Lung (tissue), 16 donors: ENCODE data around the gene HERC6. TPM values are rescaled to one million over a fixed set of nuclear protein-coding genes. Genes with fewer than 3 reads are reported as not detected.

Source experiments
- ATAC-seq: fragments of 200-7000 bp; cut with Tn5 transposase; one replicate; pipeline ENCODE4 v1.9.1; 2020; ENCODE audit warnings: moderate number of reproducible peaks; ENCODE audit not compliant: insufficient read depth, low FRiP score
- DNase-seq, 3 donors: peaks; one replicate each; pipeline ENCODE4 v3.0.0-alpha.2; 2013 to 2017
- H3K27ac ChIP-seq, 2 donors: one replicate each; pipeline ENCODE4 v1.5.1; 2013; ENCODE audit warnings: mild to moderate bottlenecking in 2 of 2, moderate library complexity in 2 of 2, control low read depth in 1 of 2, inconsistent platforms in 1 of 2, low read depth in 1 of 2, low read length in 1 of 2
- H3K27me3 ChIP-seq, 3 donors: one replicate each; pipeline ENCODE4 v1.5.1; 2013; ENCODE audit warnings: low read length in 2 of 3; ENCODE audit not compliant: control insufficient read depth in 3 of 3, insufficient read depth in 3 of 3
- H3K36me3 ChIP-seq, 4 donors: one replicate each; pipeline ENCODE4 v1.5.1; 2013; ENCODE audit warnings: low read length in 4 of 4, mild to moderate bottlenecking in 1 of 4, moderate library complexity in 1 of 4; ENCODE audit not compliant: control insufficient read depth in 4 of 4, insufficient read depth in 4 of 4
- H3K4me1 ChIP-seq, 5 donors: one replicate each; pipeline ENCODE4 v1.5.1; 2013; ENCODE audit warnings: low read length in 5 of 5, mild to moderate bottlenecking in 2 of 5, moderate library complexity in 1 of 5; ENCODE audit not compliant: control insufficient read depth in 5 of 5, insufficient read depth in 5 of 5
- H3K4me3 ChIP-seq: one replicate; pipeline ENCODE4 v1.5.1; 2013; ENCODE audit warnings: mild to moderate bottlenecking, control low read depth, moderate library complexity
- H3K9ac ChIP-seq, 2 donors: one replicate each; pipeline ENCODE4 v1.5.1; 2013; ENCODE audit warnings: low read length in 2 of 2, control low read depth in 1 of 2; ENCODE audit not compliant: insufficient read depth in 1 of 2
- H3K9me3 ChIP-seq, 4 donors: one replicate each; pipeline ENCODE4 v1.5.1; 2013; ENCODE audit warnings: low read length in 3 of 4, mild to moderate bottlenecking in 1 of 4, moderate library complexity in 1 of 4; ENCODE audit not compliant: control insufficient read depth in 4 of 4, insufficient read depth in 3 of 4
- CTCF ChIP-seq: IDR thresholded peaks from 2 replicates; pipeline ENCODE4 v1.5.1; 2012; ENCODE audit warnings: mild to moderate bottlenecking; ENCODE audit errors: control extremely low read depth, extremely low read depth
- WGBS, 2 donors: extraction: QIAGEN DNeasy Blood & Tissue Kit; methylation state at CpG; one replicate each; pipeline ENCODE4 v1.1.7; 2013; 5-methylcytosine and 5-hydroxymethylcytosine counted together
- long read RNA-seq, 5 donors: transcript quantifications; one replicate each; lab custom pipeline, GENCODE V29; 2026
- polyA plus RNA-seq, 2 donors: library from polyadenylated mRNA; stranded (reverse); fragments of 200-250 nt; gene quantifications; one replicate each; pipeline ENCODE4 v1.2.1, GENCODE V29; 2013
- total RNA-seq, 2 donors: library from RNA; depleted of rRNA in 1 of 2; stranded (reverse); fragments of >200 nt in 1 of 2; gene quantifications; one replicate each; pipeline ENCODE4 v1.2.1, GENCODE V29; 2014 to 2021
- donor health status: control.
- donor health status: control.
- donor health status: Bipolar disorder and iron deficiency.
- donor health status: healthy.
- donor health status: DM: yes; HTN: yes; CAD: no.

The HERC6 gene
- total RNA-seq, result 10 to 100 TPM; 12.1 to 21.7 TPM
- 1 to 10 TPM; 3.4 to 7.9 TPM for polyA plus RNA-seq
- long read RNA-seq, donor 1, partial matches to known transcripts, result 0 of 1 reads
- long read RNA-seq, donor 1, other reads (novel, unspliced or antisense), result 0 of 1 reads
- long read RNA-seq, donor 2, result 0 reads
- long read RNA-seq, donor 3, partial matches to known transcripts, result 0 of 1 reads
- long read RNA-seq, donor 3, other reads (novel, unspliced or antisense), result 0 of 1 reads
- long read RNA-seq, donor 4, result 0 reads
- long read RNA-seq, donor 5, partial matches to known transcripts, result 5 of 5 reads
- long read RNA-seq, donor 5, other reads (novel, unspliced or antisense), result 0 of 5 reads

DNA sequence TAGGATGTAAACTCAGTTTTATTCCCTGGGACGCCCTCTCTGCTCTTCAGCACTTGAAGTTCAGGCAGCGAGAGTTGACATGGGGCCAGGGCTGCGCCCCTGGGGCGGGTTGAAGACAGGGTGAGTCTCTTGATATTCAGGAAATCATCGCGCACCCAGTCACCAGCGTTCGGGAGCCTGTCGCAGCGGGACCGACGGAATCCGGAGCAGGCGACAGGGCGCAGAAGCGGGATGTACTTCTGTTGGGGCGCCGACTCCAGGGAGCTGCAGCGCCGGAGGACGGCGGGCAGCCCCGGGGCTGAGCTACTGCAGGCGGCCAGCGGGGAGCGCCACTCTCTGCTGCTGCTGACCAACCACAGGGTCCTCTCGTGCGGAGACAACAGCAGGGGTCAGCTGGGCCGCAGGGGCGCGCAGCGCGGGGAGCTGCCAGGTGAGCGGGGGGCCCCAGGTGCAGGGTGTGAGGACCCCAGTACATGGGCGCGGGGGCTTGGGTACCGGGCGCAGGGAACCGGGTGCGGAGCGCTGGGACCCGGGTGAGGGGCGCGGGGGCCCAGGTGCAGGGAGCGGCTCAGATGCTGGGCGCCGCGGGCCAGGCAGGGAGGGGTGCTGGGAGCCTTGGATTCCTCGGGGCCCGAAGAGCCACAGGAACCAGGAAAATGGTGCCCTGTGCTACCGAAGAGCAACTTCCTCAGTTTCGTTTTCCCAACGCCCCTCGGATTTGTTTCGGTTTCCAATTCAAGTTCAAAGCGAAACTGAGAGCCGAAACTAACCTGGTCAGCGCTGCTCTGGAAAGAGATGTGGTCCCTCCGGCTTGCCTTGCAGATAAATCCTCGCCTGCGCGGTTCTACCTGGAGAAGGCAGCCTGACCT lies at the start of gene HERC6:
TSS of gene HERC6 (plus strand) at position 162 of the 869 bp plus-strand sequence. CDS start at position 232, 70 bp downstream.
- WGBS, 2 donors, result 1 to 2% methylated on average over 62 of the region's 62 CpGs
- no peaks in the 10 kb centered on the region for H3K9me3 ChIP-seq
- H3K4me1 ChIP-seq, result peaks cover 0 to 4% (median 0%) of the 10 kb centered on the region in 5 donors
- peak; percentile 92 for ATAC-seq
- peak within 1 kb of the TSS; percentile 93 to 98 for H3K9ac ChIP-seq
- H3K27me3 ChIP-seq, result no peaks in the 10 kb centered on the region
- no peak for TF ChIP-seq CTCF
- H3K36me3 ChIP-seq, result peaks cover 0 to 3% (median 0%) of the 10 kb centered on the region in 4 donors
- H3K4me3 ChIP-seq, result peak within 1 kb of the TSS; percentile 93
- H3K27ac ChIP-seq, result peak within 1 kb of the TSS; percentile 81 to 98
- peak; percentile 85 to 94 (median 92) for DNase-seq

- DNase-seq, result peak in 2 of 3 donors; percentile 37 to 77
- TF ChIP-seq CTCF, result no peak
- Histone ChIP-seq H3K27ac (no peak overlapping the region), H3K4me3 (no peak overlapping the region), H3K9ac (no peak overlapping the region), H3K36me3 (no peaks in the 10 kb centered on the region), H3K9me3 (no peaks in the 10 kb centered on the region), H3K27me3 (no peaks in the 10 kb centered on the region), H3K4me1 (peaks cover 0 to 1% (median 0%) of the 10 kb centered on the region in 5 donors)
- WGBS, 2 donors, result 100% methylated on average over 1 of the region's 1 CpG
- no peak for ATAC-seq
Measured at GRCh38 chr4:88333741-88334405, 44.8 kb upstream of the HERC6 start.

DNA sequence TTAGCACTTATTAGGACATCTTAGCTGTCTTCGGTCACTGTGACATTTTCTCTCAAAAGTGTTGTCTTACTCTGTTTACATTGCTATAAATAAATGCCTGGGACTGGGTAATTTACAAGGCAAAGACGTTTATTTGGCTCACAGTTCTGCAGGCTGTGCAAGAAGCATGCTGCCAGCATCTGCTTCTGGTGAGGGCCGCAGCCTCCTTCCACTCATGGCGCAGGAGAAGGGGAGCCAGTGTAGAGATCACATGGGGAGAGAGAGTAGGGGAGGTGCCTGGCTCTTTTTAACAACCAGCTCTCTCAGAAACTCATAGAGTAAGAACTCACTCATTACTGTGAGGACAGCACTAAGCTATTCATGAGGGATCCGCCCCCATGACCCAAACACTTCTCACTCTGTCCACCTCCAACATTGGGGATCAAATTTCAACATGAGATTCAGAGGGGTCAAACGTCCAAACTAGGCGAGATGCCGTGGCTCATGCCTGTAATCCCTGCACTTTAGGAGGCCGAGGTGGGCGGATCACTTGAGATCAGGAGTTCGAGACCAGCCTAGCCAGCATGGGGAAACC lies 43.5 kb upstream of the HERC6 start:
- ATAC-seq (no peak), DNase-seq (peak in 2 of 3 donors; percentile 9 to 45)
- TF ChIP-seq CTCF, result no peak
- Histone ChIP-seq H3K9ac (no peak overlapping the region), H3K4me1 (peaks cover 0 to 1% (median 0%) of the 10 kb centered on the region in 5 donors), H3K9me3 (no peaks in the 10 kb centered on the region), H3K36me3 (no peaks in the 10 kb centered on the region), H3K27ac (no peak overlapping the region), H3K4me3 (no peak overlapping the region), H3K27me3 (no peaks in the 10 kb centered on the region)
- 61 to 79% methylated on average over 11 of the region's 11 CpGs for WGBS, 2 donors
